Omental fat pad (tissue), 4 donors: ENCODE data around the gene CDH3. TPM values are rescaled to one million over a fixed set of nuclear protein-coding genes. Genes with fewer than 3 reads are reported as not detected.

Experiments used
- ATAC-seq: fragments of 150-250 bp; one replicate; pipeline ENCODE4 v1.9.1; 2016; ENCODE audit warnings: mild to moderate bottlenecking, moderate library complexity; ENCODE audit not compliant: low FRiP score
- DNase-seq: peaks from one replicate; pipeline ENCODE4 v3.0.0-alpha.2; 2019; ENCODE audit warnings: low spot score
- total RNA-seq, 4 donors: library from RNA; depleted of rRNA; stranded (reverse); fragments of >200 nt; gene quantifications; one replicate each; pipeline ENCODE4 v1.1.0, GENCODE V29; 2016
- TF ChIP-seq, protein P1 (sequence below), 3 donors: fragments of 450-650 bp; IDR thresholded peaks; one replicate each; pipeline ENCODE4 v1.5.1; 2016 to 2017; ENCODE audit warnings: antibody characterized with exemption in 3 of 3, mild to moderate bottlenecking in 3 of 3, moderate library complexity in 2 of 3

The CDH3 gene
- total RNA-seq, 4 donors from 2014 or later = 8.3 to 22.4 (median 11.5) TPM; not detected in 1

DNA sequence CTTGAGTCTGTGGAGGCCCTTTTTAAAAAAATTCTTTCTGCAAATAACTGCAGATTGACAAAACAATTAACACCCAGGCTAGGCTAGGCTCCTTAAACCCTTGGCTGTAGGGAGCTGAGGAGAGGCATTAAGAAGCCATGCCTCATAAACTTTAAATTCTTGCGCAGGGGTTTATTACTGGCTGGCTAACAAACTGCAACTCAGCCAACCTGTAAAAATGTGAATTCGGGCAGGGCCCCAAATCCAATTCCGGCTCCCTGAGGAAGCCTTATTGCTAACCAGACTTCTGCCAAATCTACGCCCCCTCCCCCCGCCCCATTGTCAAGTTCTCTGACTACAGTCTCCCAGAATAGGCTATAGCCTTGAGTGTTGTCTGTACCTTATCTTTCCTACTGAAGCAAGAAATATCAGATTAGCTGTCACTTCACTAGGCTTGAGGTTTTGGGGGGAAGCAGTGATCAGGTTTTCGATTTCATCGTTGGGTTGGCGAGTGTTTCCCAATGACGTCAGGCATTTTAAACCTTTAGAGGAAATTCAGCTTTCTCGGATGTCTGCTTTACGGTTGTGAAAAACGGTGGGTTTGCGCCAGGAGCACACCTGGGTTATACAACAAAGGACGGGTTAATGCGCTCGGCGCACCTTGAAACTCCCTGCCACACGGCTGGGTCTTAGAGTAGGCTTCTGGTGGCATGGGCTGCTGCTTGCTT, 2.0 kb downstream of the CDH3 start:
- no peak for DNase-seq
- TF ChIP-seq, protein P1, sequence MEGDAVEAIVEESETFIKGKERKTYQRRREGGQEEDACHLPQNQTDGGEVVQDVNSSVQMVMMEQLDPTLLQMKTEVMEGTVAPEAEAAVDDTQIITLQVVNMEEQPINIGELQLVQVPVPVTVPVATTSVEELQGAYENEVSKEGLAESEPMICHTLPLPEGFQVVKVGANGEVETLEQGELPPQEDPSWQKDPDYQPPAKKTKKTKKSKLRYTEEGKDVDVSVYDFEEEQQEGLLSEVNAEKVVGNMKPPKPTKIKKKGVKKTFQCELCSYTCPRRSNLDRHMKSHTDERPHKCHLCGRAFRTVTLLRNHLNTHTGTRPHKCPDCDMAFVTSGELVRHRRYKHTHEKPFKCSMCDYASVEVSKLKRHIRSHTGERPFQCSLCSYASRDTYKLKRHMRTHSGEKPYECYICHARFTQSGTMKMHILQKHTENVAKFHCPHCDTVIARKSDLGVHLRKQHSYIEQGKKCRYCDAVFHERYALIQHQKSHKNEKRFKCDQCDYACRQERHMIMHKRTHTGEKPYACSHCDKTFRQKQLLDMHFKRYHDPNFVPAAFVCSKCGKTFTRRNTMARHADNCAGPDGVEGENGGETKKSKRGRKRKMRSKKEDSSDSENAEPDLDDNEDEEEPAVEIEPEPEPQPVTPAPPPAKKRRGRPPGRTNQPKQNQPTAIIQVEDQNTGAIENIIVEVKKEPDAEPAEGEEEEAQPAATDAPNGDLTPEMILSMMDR (IDR thresholded peaks at IDR 0.05) = no peak
- no peak for ATAC-seq

DNA sequence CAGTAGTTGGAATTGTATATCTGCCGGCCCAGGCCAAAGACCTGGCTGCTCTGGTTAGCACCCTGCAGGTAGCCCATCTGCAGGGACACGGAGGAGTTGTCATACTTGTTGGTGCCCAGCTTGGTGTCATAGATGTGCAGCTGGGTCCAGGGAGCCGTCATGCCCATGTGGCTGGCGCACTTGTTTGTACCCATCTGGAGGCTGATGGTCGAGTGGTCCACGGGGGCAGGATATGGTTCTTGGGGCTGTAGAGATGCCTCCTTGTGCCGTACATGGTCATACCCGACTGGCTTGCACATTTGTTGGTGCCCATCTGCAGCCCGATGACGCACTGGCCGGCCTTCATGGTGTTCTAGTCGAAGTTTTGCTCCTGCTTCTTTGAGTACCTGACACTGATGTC, 6.0 kb downstream of the CDH3 start:
- no peak for DNase-seq
- TF ChIP-seq, protein P1 (IDR thresholded peaks at IDR 0.05) = no peak

DNA sequence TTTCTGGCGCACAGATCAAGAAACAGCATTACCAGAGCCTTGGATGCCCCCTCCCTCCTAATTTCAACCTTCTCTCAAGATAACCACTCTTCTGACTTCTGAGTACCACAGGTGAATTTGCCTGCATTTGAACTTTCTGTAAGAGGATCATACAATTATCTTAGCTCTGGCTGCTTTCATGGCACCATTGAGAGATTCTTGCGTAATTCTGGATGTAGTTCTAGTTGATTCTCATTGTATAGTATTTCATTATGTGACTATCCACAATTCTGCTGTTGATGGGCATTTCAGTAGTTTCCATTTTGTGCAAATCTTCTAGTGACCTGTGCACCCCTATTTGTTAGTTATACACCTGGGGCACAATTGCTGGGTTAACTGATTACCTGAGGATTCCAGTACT, 7.5 kb downstream of the CDH3 start:
- DNase-seq (no peak), ATAC-seq (no peak)
- TF ChIP-seq, protein P1 (IDR thresholded peaks at IDR 0.05) = no peak

More for the DNA sequence above, 6.0 kb downstream of the CDH3 start:
- ATAC-seq = no peak

DNA sequence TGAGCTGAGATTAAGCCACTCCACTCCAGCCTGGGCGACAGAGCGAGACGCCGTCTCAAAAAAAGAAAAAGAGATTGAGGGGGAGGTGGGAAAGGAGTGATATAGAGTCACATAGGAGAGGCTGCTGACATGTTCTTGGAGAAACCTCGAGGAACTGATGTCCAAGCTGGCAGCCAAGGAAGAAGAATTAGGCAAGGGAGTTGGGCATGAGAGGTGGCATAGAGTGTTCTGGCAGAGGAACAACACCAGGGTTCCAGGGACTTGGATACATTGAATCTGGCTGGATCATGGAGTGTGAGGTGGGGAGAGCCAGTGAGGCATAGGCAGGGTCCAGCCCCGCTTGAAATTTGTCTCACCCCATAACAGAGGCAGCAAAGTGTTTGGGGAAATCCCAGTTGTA, 10.7 kb downstream of the CDH3 start:
- DNase-seq (no peak), ATAC-seq (no peak)
- TF ChIP-seq, protein P1 (IDR thresholded peaks at IDR 0.05) = no peak

DNA sequence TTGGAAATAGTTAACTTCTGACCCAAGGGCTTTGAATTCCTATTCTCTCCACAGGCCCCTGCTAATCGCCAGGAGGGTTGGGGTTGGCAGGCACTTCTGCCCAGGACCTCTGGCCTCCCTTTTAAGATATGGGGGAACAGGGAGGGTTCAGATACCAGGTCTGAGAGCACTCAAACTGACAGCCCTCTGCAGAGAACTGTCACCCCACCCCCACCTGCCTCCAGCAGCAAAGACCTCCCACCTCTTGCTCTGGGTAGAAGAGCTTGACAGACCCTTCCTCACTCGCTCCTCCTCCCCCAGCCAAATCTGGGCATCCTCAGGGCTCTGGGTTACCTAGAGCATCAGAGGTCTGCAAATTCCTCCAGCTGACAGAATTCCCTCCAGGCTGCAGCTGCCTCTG, 11.6 kb downstream of the CDH3 start:
- TF ChIP-seq, protein P1 (IDR thresholded peaks at IDR 0.05) = no peak
- ATAC-seq (no peak), DNase-seq (no peak)

DNA sequence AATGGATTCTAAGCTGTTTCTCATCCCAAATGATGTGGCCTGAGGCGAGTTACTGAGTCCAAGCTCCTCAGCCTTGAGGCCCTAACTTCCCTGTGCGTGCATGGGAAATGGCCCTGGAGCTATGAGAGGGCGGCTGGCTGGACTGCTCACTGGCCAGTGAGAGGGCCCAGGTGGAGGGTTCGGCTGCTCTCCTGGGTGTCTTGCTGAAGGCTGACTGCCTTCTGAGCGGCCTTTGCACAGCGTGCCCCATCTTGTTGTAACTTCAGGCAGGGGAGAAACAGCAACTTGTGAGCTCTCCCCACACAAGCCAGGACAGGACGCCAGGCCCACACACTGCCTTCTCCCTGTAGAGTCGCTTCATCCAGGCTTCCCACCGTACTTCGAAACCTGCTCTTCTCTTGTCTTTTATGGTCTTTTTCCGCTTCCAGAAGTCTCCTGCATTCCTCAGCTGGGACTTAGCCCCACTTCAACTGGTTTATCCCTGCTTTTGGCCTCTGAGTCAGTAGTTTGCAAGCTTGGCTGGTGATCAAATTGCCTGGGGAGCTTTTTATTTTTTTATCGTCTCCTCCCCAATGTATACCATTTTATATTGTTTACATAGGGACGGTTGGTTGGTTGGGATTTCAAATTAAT, 13.3 kb downstream of the CDH3 start:
- DNase-seq = no peak
- TF ChIP-seq, protein P1 (IDR thresholded peaks at IDR 0.05) = no peak
- ATAC-seq = no peak

DNA sequence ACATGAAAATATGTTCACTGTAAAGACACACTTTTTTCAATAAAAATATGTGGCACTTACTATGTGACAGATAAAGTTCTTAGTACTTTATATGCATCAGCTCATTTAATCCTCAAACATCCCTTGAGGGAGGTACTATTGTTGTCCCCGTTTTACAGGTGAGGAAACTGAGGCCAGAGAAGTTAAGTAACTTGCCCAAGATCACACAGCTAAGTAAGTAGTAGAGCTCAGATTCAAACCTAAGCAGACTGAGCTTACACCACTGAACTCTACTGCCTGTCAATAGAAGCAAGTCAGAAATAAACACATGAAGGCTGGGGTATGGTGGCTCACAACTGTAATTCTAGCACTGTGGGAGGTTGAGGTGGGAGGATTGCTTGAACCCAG, 13.9 kb downstream of the CDH3 start:
- DNase-seq = no peak
- no peak for ATAC-seq
- TF ChIP-seq, protein P1 (IDR thresholded peaks at IDR 0.05) = no peak
